CD4-positive, alpha-beta T cell treated with Interleukin-17A for 1 hour (primary cell): ENCODE results near the gene DGKB.

ENCODE experiments used
- DNase-seq: peaks from one replicate; pipeline ENCODE4 v3.0.0-alpha.2; 2020

The DGKB gene

GRCh38 chr7:14432924-14433323, 469.6 kb downstream of the DGKB start:
- no peak for DNase-seq

DNA sequence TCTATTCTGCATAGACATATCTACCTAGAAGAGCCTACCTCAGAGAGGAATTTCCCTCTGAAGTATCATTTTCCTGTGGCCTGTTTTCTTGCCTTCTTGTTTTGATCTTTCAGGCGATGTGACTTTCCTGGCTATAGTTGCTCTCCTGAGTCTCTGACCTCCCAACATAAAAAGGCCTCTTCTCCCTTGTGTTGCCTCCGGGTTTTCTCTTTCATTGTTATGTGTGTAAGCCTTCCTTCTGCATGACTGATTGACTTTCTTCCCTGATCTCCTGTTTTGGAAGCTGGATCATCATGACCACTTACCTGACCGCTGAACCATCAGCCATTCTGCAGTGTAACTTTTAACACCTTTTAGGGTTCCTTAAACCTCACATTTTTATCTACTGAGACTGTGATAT, 471.6 kb downstream of the DGKB start:
- DNase-seq = no peak

- DNase-seq = no peak
Observed at GRCh38 chr7:14425559-14425958, 477.0 kb downstream of the DGKB start.

DNA sequence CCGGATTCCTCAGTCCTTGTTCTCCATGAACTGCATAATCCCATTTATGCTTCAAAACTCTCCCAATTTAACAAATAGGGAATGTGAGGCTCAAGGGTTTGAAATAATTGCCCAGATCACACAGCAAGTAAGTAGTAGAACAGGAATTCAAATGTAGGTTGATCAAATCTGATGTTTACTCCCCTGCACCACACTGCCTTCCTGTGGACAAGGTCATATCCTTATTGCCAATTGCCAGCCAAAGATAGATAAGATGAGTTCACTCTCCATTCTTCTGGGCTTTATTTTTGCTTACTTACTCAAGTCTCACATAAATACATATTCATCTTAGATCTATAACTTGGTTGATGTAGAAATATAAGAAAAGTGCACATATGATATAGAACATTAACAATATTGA, 477.9 kb downstream of the DGKB start:
- DNase-seq = no peak

DNA sequence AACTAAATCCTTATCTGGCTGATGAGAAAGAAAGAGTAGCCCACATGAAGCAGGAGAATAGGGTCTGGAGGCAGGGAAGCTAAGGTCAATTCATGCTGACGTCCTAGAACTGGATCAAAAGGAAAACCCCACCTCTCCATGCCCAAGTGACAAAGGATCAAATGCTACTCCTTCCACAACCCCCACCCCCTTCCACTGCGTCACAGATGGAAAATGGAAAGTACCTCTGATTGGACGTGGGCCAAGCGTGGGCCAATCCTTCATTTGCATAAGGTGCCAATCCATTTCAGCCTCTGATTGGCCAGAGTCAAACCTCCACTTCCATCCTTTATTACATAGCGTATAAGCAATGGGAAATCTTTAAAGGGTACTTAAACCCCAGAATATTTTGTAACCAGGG, 481.8 kb downstream of the DGKB start:
- no peak for DNase-seq

DNA sequence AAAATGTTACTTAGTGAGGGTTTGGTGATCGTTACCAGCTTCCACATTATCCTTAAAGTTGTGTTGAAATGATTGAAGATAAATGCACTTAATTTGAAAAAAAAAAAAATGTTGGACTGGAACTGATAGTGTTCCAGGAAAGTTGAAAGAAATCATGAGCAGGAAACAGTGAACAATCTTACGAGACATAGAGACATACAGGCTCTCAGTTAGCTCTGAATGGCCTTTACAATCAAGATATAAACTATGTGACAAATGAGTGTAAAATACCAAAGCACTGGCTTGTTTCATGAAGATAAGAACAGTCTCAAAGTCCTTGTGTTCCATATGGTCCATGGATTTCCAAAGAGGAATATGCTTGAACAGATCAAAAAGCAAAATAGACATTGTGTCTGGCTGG, 483.0 kb downstream of the DGKB start:
- no peak for DNase-seq

DNA sequence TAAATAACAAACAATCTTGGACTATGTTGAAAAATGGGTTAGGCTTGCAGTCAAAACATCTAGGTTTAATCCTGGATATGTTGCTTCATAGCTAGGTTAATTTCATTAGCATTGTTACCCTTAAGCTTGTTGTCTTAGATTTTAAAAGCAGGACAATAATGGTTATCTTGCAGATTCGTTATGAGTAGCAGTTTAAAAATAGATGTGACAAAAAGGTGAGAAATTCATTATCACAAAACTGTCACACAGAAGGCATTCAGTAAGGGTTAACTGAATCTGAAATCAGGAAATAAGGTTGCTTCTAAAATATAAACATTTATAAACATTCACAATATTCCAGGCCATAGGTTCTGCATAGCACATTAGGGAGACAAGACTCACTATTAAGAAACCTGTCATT, 483.9 kb downstream of the DGKB start:
- no peak for DNase-seq

GRCh38 chr7:14414274-14414986, 488.1 kb downstream of the DGKB start:
- DNase-seq = no peak

GRCh38 chr7:14407246-14408015, 495.1 kb downstream of the DGKB start:
- no peak for DNase-seq

- DNase-seq = no peak
Observed at GRCh38 chr7:14403587-14403986, 499.0 kb downstream of the DGKB start.

- no peak for DNase-seq
Observed at GRCh38 chr7:14400271-14400670, 502.3 kb downstream of the DGKB start.

GRCh38 chr7:14398526-14398925, 504.0 kb downstream of the DGKB start:
- no peak for DNase-seq

DNA sequence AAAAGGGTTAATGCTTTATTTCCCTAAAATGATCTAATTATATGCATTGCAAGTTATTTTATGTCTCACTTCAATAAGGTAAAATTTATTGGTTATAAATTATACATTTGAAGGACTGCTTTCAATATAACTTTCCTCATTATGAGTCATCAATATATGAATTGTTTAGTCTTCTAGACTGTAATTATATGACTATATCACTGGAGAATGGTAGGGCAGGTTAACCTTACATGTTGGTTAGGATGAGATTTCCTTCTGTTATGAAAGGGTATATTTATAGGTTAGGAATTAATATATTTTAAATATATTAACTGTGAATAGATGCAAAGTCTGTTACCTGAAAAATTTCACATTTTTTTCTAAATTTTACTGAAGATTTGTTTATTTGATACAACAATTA, 506.7 kb downstream of the DGKB start:
- DNase-seq = no peak

DNA sequence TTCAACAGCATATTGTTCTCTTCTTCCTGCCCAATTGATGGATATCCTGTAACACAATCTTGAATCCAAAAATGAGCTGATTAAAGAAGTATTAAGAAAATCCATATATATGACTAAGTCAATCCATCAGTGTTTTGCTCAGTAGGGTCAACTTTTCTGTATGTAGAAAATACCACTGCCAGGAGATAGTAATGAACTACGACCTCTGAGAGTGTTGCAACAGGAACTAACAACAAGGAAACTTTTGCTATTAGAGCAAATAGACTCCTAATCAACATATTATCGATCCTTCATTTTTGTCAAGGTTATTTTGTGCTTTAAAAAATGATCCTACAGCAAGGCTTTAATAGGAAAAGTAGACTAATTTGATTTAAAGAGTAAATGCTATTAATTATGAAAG, 507.8 kb downstream of the DGKB start:
- no peak for DNase-seq

DNA sequence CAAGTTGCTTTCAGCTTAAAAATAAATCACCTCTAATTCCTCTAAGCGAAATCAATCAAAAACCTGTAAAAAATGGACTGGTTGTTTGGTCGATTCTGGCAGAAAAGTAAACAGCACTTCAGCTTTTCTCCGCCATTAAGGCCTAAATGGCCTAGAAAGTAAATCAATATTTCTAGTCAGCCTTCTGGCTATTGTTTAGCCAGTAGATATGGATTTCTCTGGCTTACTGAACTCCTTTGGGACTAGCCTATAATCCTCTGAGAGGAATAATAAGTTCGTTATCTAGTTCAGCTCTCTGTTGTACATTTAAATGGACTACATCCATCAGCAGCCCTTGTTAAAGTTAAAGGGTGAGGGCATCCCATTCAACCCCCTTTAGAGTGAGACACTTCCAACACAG, 513.0 kb downstream of the DGKB start:
- no peak for DNase-seq

- DNase-seq = no peak
Observed at GRCh38 chr7:14389181-14389591, 513.4 kb downstream of the DGKB start.

GRCh38 chr7:14385074-14385473, 517.5 kb downstream of the DGKB start:
- DNase-seq = no peak

DNA sequence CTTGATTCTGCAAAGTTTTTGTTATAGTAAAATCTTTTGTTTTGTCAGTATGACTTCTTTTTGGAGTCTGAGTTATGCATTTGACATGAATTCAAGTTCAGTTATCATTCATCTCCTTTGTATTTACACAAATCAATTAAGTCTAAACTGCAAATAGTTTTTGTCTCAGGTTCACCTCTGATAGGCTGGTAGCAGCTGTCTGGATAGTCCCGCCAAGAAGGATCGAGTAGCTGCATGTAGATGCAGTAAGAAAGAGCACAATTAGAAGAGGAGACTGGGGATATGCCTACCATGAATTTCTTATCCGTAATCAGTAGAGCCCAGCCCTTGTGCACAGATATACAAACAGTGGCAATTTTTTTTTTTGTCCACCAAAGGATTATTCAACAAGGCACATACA, 520.6 kb downstream of the DGKB start:
- no peak for DNase-seq

GRCh38 chr7:14381306-14381705, 521.2 kb downstream of the DGKB start:
- no peak for DNase-seq

- no peak for DNase-seq
Observed at GRCh38 chr7:14380881-14381280, 521.7 kb downstream of the DGKB start.

DNA sequence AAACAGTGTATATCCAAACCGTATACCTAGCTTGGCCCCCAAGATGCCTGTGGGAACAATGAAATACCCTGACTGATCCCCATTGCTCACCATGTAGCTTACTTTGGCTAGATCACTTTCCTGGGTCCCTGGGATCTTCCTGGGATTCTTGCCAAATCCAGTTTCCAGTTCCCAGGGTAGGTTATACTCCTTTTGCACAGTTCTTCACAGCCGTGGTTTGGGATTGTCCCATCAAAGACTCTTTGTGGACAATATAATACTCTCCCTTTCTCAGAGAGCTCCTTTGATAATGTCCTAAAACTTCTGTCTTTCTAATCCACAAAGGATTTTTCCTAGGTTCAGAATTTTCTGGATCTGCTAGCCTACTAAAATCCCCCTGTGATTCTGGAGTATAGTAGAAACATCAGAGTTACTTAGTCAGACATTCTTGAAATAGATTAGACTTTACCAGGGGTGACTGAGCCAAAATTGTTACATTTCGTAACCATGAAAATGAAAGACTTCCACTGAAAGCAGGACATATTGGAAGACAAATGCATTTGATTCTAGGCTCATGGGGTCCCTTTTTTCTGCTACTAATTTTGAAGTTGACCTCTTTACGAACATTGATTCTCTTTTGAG, 524.8 kb downstream of the DGKB start:
- DNase-seq = no peak

GRCh38 chr7:14376711-14377110, 525.8 kb downstream of the DGKB start:
- no peak for DNase-seq

- no peak for DNase-seq
Observed at GRCh38 chr7:14375998-14376397, 526.6 kb downstream of the DGKB start.

DNA sequence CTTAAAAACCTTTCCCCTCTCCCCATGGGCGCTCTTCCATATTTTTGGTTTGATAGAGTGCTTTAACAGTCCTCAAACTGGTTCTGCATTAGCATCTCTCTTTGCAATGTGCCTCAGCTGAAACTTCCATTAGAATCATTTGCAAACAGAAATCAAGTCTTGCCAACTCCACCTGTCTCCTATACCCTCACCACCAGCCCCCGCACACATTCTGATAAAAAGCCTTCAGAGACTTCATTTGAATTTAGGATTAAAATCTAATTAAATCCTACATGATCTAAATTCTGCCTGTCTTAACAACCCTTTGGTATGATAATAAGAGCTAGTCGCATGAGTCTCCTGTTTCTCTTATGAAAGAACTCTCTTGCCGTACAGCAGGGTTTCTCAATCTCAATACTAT, 528.2 kb downstream of the DGKB start:
- DNase-seq = no peak
